ENCODE data around the gene TYSND1.
"Not testable (repeated sequence)": the region's sequence is repeated elsewhere in the genome, so short reads cannot be mapped to it uniquely, and the experiment has no call there.

Gene TYSND1

GRCh38 chr10:70124415-70124814, 22.1 kb downstream of the TYSND1 start:
- H4K91ac ChIP-seq (ENCODE audit: low read depth, low read length, poor library complexity): no peak overlapping the region
- no CpG with 5 or more reads among the region's 1 CpG for WGBS, 2 donors (ENCODE audit: extremely low coverage in 2 of 2, insufficient read length in 2 of 2, insufficient replicate concordance in 1 of 2)
- no peak overlapping the region for H2AFZ ChIP-seq (ENCODE audit: low read length)
- no peak overlapping the region for H2BK5ac ChIP-seq (ENCODE audit: low read length)
- no peak overlapping the region for H3K27ac ChIP-seq (replicated peaks; ENCODE audit: low read length)
- H2BK15ac ChIP-seq (ENCODE audit: low read length): no peak overlapping the region
- no peak overlapping the region for H3K14ac ChIP-seq (ENCODE audit: low read length)
- H3K4me1 ChIP-seq (ENCODE audit: control insufficient read depth in 2 of 2, insufficient read depth in 1 of 2, low read depth in 1 of 2, low read length in 2 of 2): no peaks in the 10 kb centered on the region
- H4K8ac ChIP-seq (ENCODE audit: low read depth, low read length): no peak overlapping the region
- no peak overlapping the region for H2AK5ac ChIP-seq (ENCODE audit: low read depth, low read length)
- peaks cover 0 to 11% (median 0%) of the 10 kb centered on the region in 3 experiments for H3K27me3 ChIP-seq (ENCODE audit: control insufficient read depth in 3 of 3, insufficient read depth in 3 of 3, low read depth in 1 of 3, low read length in 3 of 3)
- no peak for DNase-seq (ENCODE audit: low spot score)
- H3K79me1 ChIP-seq (ENCODE audit: low read depth, low read length): no peaks in the 10 kb centered on the region
- H2BK12ac ChIP-seq (ENCODE audit: low read length): no peak overlapping the region
- H3K4me2 ChIP-seq (ENCODE audit: insufficient read depth, low read length, poor library complexity, severe bottlenecking): no peak overlapping the region
- no peak overlapping the region for H2BK120ac ChIP-seq (ENCODE audit: low read depth, low read length)
- no peaks in the 10 kb centered on the region for H3K36me3 ChIP-seq (replicated peaks in 1 of 2; ENCODE audit: control insufficient read depth in 2 of 2, insufficient read depth in 2 of 2, low read length in 2 of 2)
- H3K18ac ChIP-seq (ENCODE audit: low read length): no peak overlapping the region
- H3K9me3 ChIP-seq (replicated peaks in 1 of 2; ENCODE audit: control insufficient read depth in 2 of 2, insufficient read depth in 1 of 2, low read depth in 1 of 2, low read length in 2 of 2): no peaks in the 10 kb centered on the region
- no peak overlapping the region for H3K23ac ChIP-seq (ENCODE audit: low read depth, low read length, poor library complexity)
- H3K4me3 ChIP-seq (ENCODE audit: low read length in 2 of 2): no peak overlapping the region
- no peak overlapping the region for H3K9ac ChIP-seq (ENCODE audit: low read depth, low read length, poor library complexity)
- H3K4ac ChIP-seq (ENCODE audit: low read length): no peak overlapping the region

- Histone ChIP-seq H3K4me3 (ENCODE audit: low read length in 2 of 2) (no peak overlapping the region), H2BK12ac (ENCODE audit: low read length) (no peak overlapping the region), H3K27ac (replicated peaks; ENCODE audit: low read length) (no peak overlapping the region), H3K27me3 (ENCODE audit: control insufficient read depth in 3 of 3, insufficient read depth in 3 of 3, low read depth in 1 of 3, low read length in 3 of 3) (peaks cover 0 to 11% (median 0%) of the 10 kb centered on the region in 3 experiments), H2BK15ac (ENCODE audit: low read length) (no peak overlapping the region), H2BK120ac (ENCODE audit: low read depth, low read length) (no peak overlapping the region), H4K91ac (ENCODE audit: low read depth, low read length, poor library complexity) (no peak overlapping the region), H3K4ac (ENCODE audit: low read length) (no peak overlapping the region), H3K23ac (ENCODE audit: low read depth, low read length, poor library complexity) (no peak overlapping the region), H3K79me1 (ENCODE audit: low read depth, low read length) (no peaks in the 10 kb centered on the region), H3K18ac (ENCODE audit: low read length) (no peak overlapping the region), H2AK5ac (ENCODE audit: low read depth, low read length) (no peak overlapping the region), H3K9me3 (replicated peaks in 1 of 2; ENCODE audit: control insufficient read depth in 2 of 2, insufficient read depth in 1 of 2, low read depth in 1 of 2, low read length in 2 of 2) (no peaks in the 10 kb centered on the region), H4K8ac (ENCODE audit: low read depth, low read length) (no peak overlapping the region), H3K36me3 (replicated peaks in 1 of 2; ENCODE audit: control insufficient read depth in 2 of 2, insufficient read depth in 2 of 2, low read length in 2 of 2) (no peaks in the 10 kb centered on the region), H3K9ac (ENCODE audit: low read depth, low read length, poor library complexity) (no peak overlapping the region), H3K4me2 (ENCODE audit: insufficient read depth, low read length, poor library complexity, severe bottlenecking) (no peak overlapping the region), H2AFZ (ENCODE audit: low read length) (no peak overlapping the region), H2BK5ac (ENCODE audit: low read length) (no peak overlapping the region), H3K14ac (ENCODE audit: low read length) (no peak overlapping the region), H3K4me1 (ENCODE audit: control insufficient read depth in 2 of 2, insufficient read depth in 1 of 2, low read depth in 1 of 2, low read length in 2 of 2) (no peaks in the 10 kb centered on the region)
- WGBS, 2 donors (ENCODE audit: extremely low coverage in 2 of 2, insufficient read length in 2 of 2, insufficient replicate concordance in 1 of 2): no CpG with 5 or more reads among the region's 10 CpGs
- no peak for DNase-seq (ENCODE audit: low spot score)
These were observed 22.7 kb downstream of the TYSND1 start for GRCh38 chr10:70123817-70124216.

DNA sequence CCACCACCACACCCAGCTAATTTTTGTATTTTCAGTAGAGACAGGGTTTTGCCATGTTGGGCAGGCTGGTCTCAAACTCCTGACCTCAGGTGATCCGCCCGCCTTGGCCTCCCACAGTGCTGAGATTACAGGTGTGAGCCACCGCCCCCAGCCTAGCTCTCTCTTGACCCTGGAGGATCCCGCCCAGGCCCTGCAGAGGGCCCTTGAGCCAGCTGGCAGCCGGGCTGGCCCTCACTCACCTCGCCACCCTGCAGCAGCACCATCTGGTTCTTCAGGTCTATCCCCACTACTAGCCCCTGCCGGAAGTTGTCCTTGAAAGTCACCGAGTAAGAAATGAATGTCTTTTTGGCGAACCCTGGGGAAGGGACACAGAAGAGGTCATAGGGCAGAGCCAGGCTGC, 23.3 kb downstream of the TYSND1 start:
- not testable (repeated sequence) for H2AK5ac ChIP-seq (ENCODE audit: low read depth, low read length); H3K4me3 ChIP-seq (ENCODE audit: low read length in 2 of 2); H2BK12ac ChIP-seq (ENCODE audit: low read length); H3K9ac ChIP-seq (ENCODE audit: low read depth, low read length, poor library complexity); H3K9me3 ChIP-seq (replicated peaks in 1 of 2; ENCODE audit: control insufficient read depth in 2 of 2, insufficient read depth in 1 of 2, low read depth in 1 of 2, low read length in 2 of 2); H3K36me3 ChIP-seq (replicated peaks in 1 of 2; ENCODE audit: control insufficient read depth in 2 of 2, insufficient read depth in 2 of 2, low read length in 2 of 2); H3K4me1 ChIP-seq (ENCODE audit: control insufficient read depth in 2 of 2, insufficient read depth in 1 of 2, low read depth in 1 of 2, low read length in 2 of 2); H3K79me1 ChIP-seq (ENCODE audit: low read depth, low read length); H4K91ac ChIP-seq (ENCODE audit: low read depth, low read length, poor library complexity); H2BK15ac ChIP-seq (ENCODE audit: low read length); H2BK120ac ChIP-seq (ENCODE audit: low read depth, low read length); H3K23ac ChIP-seq (ENCODE audit: low read depth, low read length, poor library complexity); H2AFZ ChIP-seq (ENCODE audit: low read length); H3K18ac ChIP-seq (ENCODE audit: low read length); H3K27ac ChIP-seq (replicated peaks; ENCODE audit: low read length); H3K14ac ChIP-seq (ENCODE audit: low read length); H3K4me2 ChIP-seq (ENCODE audit: insufficient read depth, low read length, poor library complexity, severe bottlenecking); H4K8ac ChIP-seq (ENCODE audit: low read depth, low read length); H2BK5ac ChIP-seq (ENCODE audit: low read length); DNase-seq (ENCODE audit: low spot score); H3K4ac ChIP-seq (ENCODE audit: low read length)
- peaks cover 0 to 11% (median 0%) of the 10 kb centered on the region in 3 experiments for H3K27me3 ChIP-seq (ENCODE audit: control insufficient read depth in 3 of 3, insufficient read depth in 3 of 3, low read depth in 1 of 3, low read length in 3 of 3)
- WGBS, 2 donors (ENCODE audit: extremely low coverage in 2 of 2, insufficient read length in 2 of 2, insufficient replicate concordance in 1 of 2): no CpG with 5 or more reads among the region's 9 CpGs

DNA sequence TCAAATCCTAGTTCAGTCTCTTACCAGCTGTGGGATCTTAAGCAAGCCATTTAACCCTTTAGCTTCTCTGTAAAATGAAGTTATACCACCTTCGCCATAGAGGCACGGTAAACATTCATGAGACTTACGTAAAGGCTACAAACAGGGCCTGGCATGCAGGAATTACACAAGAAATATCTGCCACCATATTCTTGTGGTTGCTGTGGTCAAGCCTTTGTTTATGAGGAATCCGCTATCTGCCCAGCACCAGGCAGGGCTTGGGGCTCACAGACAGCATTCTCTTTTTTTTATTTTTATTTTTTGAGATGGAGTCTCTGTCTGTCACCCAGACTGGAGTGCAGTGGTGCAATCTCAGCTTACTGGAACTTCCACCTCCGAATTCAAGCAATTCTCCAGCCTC, 23.8 kb downstream of the TYSND1 start:
- no peak overlapping the region for H3K27ac ChIP-seq (replicated peaks; ENCODE audit: low read length)
- H2BK120ac ChIP-seq (ENCODE audit: low read depth, low read length): no peak overlapping the region
- no peak overlapping the region for H2AFZ ChIP-seq (ENCODE audit: low read length)
- no peak overlapping the region for H3K23ac ChIP-seq (ENCODE audit: low read depth, low read length, poor library complexity)
- H4K8ac ChIP-seq (ENCODE audit: low read depth, low read length): no peak overlapping the region
- no peaks in the 10 kb centered on the region for H3K79me1 ChIP-seq (ENCODE audit: low read depth, low read length)
- no peak overlapping the region for H3K4ac ChIP-seq (ENCODE audit: low read length)
- H3K14ac ChIP-seq (ENCODE audit: low read length): no peak overlapping the region
- H3K18ac ChIP-seq (ENCODE audit: low read length): no peak overlapping the region
- WGBS, 2 donors (ENCODE audit: extremely low coverage in 2 of 2, insufficient read length in 2 of 2, insufficient replicate concordance in 1 of 2): no CpG with 5 or more reads among the region's 5 CpGs
- peaks cover 0 to 9% (median 0%) of the 10 kb centered on the region in 3 experiments for H3K27me3 ChIP-seq (ENCODE audit: control insufficient read depth in 3 of 3, insufficient read depth in 3 of 3, low read depth in 1 of 3, low read length in 3 of 3)
- no peak for DNase-seq (ENCODE audit: low spot score)
- no peaks in the 10 kb centered on the region for H3K9me3 ChIP-seq (replicated peaks in 1 of 2; ENCODE audit: control insufficient read depth in 2 of 2, insufficient read depth in 1 of 2, low read depth in 1 of 2, low read length in 2 of 2)
- H3K9ac ChIP-seq (ENCODE audit: low read depth, low read length, poor library complexity): no peak overlapping the region
- H3K36me3 ChIP-seq (replicated peaks in 1 of 2; ENCODE audit: control insufficient read depth in 2 of 2, insufficient read depth in 2 of 2, low read length in 2 of 2): no peaks in the 10 kb centered on the region
- H4K91ac ChIP-seq (ENCODE audit: low read depth, low read length, poor library complexity): no peak overlapping the region
- no peak overlapping the region for H3K4me3 ChIP-seq (ENCODE audit: low read length in 2 of 2)
- H2AK5ac ChIP-seq (ENCODE audit: low read depth, low read length): no peak overlapping the region
- no peak overlapping the region for H3K4me2 ChIP-seq (ENCODE audit: insufficient read depth, low read length, poor library complexity, severe bottlenecking)
- H2BK15ac ChIP-seq (ENCODE audit: low read length): no peak overlapping the region
- no peak overlapping the region for H2BK12ac ChIP-seq (ENCODE audit: low read length)
- H2BK5ac ChIP-seq (ENCODE audit: low read length): no peak overlapping the region
- H3K4me1 ChIP-seq (ENCODE audit: control insufficient read depth in 2 of 2, insufficient read depth in 1 of 2, low read depth in 1 of 2, low read length in 2 of 2): no peaks in the 10 kb centered on the region

Data from neuronal stem cell (in vitro differentiated cells).